Measurements from ENCODE around the gene CREB5. TPM values are rescaled to one million over a fixed set of nuclear protein-coding genes. Genes with fewer than 3 reads are reported as not detected.

The CREB5 gene
- total RNA-seq, 4 donors from 2014 or later, result 0.90 to 10.1 (median 4.9) TPM

DNA sequence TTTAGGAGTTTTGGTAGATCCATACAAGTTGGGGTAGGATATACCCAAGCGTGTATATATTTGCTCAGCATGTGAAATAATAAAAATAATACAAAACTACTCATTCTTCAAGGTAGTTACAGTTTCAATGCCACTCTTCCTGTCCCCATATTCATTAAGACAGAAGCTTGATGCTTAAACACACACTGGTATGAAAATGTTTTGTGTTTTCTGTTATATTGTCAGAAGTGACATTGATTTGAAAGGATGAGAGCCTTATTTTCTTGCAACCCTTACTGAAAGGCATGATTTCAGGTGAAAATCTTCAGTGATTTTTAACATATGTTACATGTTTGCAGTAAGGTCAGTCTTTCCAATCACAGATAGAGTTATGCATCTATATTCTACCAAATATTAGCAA lies 312.2 kb downstream of the CREB5 start:
- intact Hi-C loops (cut with DNase I; ENCODE audit: low total_unique reads), result no loop called here
- TF ChIP-seq POLR2A (IDR thresholded peaks at IDR 0.05), result no peak
- no peak for TF ChIP-seq CTCF (IDR thresholded peaks at IDR 0.05 in 4 of 5, conservative IDR thresholded peaks at IDR 0.05 in 1 of 5)
- Histone ChIP-seq H3K4me1 (peaks cover 13 to 16% of the 10 kb centered on the region in 2 donors), H3K4me3 (no peak overlapping the region), H3K27me3 (no peaks in the 10 kb centered on the region), H3K9me3 (no peaks in the 10 kb centered on the region), H3K27ac (no peak overlapping the region), H3K36me3 (no peaks in the 10 kb centered on the region)
- DNase-seq (no peak), ATAC-seq (no peak)
- in situ Hi-C loops (cut with MboI; ENCODE audit: low sequenced_read_pairs in 4 of 4), result no loop called here

GRCh38 chr7:28725045-28725642 lies 312.8 kb downstream of the CREB5 start:
- H3K27ac ChIP-seq, result no peak overlapping the region
- H3K9me3 ChIP-seq, result no peaks in the 10 kb centered on the region
- H3K36me3 ChIP-seq, result no peaks in the 10 kb centered on the region
- H3K4me3 ChIP-seq, result no peak overlapping the region
- DNase-seq, result no peak
- intact Hi-C loops (cut with DNase I; ENCODE audit: low total_unique reads), result no loop called here
- in situ Hi-C loops (cut with MboI; ENCODE audit: low sequenced_read_pairs in 4 of 4), result no loop called here
- TF ChIP-seq CTCF (IDR thresholded peaks at IDR 0.05 in 4 of 5, conservative IDR thresholded peaks at IDR 0.05 in 1 of 5), result no peak
- TF ChIP-seq POLR2A (IDR thresholded peaks at IDR 0.05), result no peak
- no peaks in the 10 kb centered on the region for H3K27me3 ChIP-seq
- ATAC-seq, result peak in 1 of 2 donors; percentile 33
- peaks cover 13 to 16% of the 10 kb centered on the region in 2 donors for H3K4me1 ChIP-seq

GRCh38 chr7:28725911-28726310 lies 313.6 kb downstream of the CREB5 start:
- H3K27ac ChIP-seq, result no peak overlapping the region
- DNase-seq (no peak), ATAC-seq (no peak)
- no peaks in the 10 kb centered on the region for H3K27me3 ChIP-seq
- H3K4me3 ChIP-seq, result no peak overlapping the region
- intact Hi-C loops (cut with DNase I; ENCODE audit: low total_unique reads), result no loop called here
- no peaks in the 10 kb centered on the region for H3K36me3 ChIP-seq
- in situ Hi-C loops (cut with MboI; ENCODE audit: low sequenced_read_pairs in 4 of 4), result no loop called here
- no peak for TF ChIP-seq CTCF (IDR thresholded peaks at IDR 0.05 in 4 of 5, conservative IDR thresholded peaks at IDR 0.05 in 1 of 5)
- no peak for TF ChIP-seq POLR2A (IDR thresholded peaks at IDR 0.05)
- no peaks in the 10 kb centered on the region for H3K9me3 ChIP-seq
- H3K4me1 ChIP-seq, result peaks cover 13 to 16% of the 10 kb centered on the region in 2 donors

DNA sequence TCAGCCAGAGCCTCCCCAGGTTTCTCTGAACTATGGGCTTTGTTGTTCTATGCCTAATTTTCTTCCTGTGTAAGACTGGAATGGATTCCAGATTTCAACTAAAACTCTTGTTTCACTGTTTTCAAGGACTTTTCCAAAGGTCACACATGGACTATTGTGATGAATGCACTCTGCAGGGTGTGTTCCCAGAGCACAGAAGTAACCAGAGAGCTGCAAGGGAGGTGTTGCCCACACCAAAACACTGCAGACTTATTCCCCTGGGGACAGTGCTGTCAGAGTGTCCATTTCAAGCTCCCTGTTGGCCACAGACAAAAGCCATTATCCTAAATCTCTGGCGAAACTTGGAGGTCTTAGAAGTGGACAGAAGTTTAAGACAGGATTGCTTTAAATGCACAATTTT lies 314.2 kb downstream of the CREB5 start:
- ATAC-seq (no peak), DNase-seq (no peak)
- H3K36me3 ChIP-seq, result no peaks in the 10 kb centered on the region
- TF ChIP-seq POLR2A (IDR thresholded peaks at IDR 0.05), result no peak
- H3K27ac ChIP-seq, result no peak overlapping the region
- intact Hi-C loops (cut with DNase I; ENCODE audit: low total_unique reads), result no loop called here
- in situ Hi-C loops (cut with MboI; ENCODE audit: low sequenced_read_pairs in 4 of 4), result no loop called here
- H3K27me3 ChIP-seq, result no peaks in the 10 kb centered on the region
- H3K4me1 ChIP-seq, result peaks cover 13 to 18% of the 10 kb centered on the region in 2 donors
- no peaks in the 10 kb centered on the region for H3K9me3 ChIP-seq
- no peak overlapping the region for H3K4me3 ChIP-seq

DNA sequence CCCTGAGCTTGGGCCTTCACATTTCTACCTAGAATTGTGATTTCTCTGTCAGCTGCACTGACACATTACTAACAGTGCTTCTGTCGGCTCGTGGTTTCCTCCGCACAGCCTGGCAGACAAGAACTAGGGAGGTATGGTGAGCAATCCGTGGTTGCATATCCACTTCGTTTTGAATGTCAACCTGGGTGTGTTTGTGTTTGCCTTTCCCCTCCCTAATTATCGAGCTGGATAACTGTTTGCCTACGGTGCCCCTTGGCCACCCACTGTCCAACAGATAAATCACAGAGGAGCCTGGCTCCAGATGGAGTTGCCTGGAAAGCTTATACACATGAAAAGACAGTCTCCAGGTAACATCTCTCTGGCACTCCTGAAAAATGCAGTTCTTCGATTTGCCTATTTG lies 317.0 kb downstream of the CREB5 start:
- no peak overlapping the region for H3K4me3 ChIP-seq
- ATAC-seq (no peak), DNase-seq (no peak)
- TF ChIP-seq POLR2A (IDR thresholded peaks at IDR 0.05), result no peak
- TF ChIP-seq CTCF (IDR thresholded peaks at IDR 0.05 in 4 of 5, conservative IDR thresholded peaks at IDR 0.05 in 1 of 5), result no peak
- in situ Hi-C loops (cut with MboI; ENCODE audit: low sequenced_read_pairs in 4 of 4) (no loop called here), intact Hi-C loops (cut with DNase I; ENCODE audit: low total_unique reads) (no loop called here)
- H3K9me3 ChIP-seq, result no peaks in the 10 kb centered on the region
- H3K4me1 ChIP-seq, result peaks cover 27 to 42% of the 10 kb centered on the region in 2 donors
- H3K36me3 ChIP-seq, result no peaks in the 10 kb centered on the region
- H3K27me3 ChIP-seq, result no peaks in the 10 kb centered on the region
- no peak overlapping the region for H3K27ac ChIP-seq

Data from gastrocnemius medialis (tissue), 4 donors.